Measurements from ENCODE around the gene LTBP3.

DNA sequence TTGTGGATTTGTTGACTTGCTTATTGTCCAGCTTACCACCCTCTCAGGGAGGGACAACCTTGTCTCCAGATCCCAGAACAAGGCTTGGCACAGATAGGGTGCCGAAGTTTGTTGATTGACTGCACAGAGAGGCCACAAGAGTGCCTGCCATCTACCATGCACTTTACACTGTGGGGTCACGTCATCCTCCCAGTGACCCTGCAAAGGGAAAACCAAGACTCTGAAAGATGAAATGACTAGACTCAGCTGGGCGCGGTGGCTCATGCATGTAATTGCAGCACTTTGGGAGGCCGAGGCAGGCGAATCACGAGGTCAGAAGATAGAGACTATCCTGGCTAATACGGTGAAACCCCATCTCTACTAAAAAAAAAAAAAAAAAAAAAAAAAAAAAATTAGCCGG, 4.6 kb upstream of the LTBP3 start:
- TF ChIP-seq CTCF (IDR thresholded peaks at IDR 0.05) (no peak), POLR2AphosphoS5 (IDR thresholded peaks at IDR 0.05) (no peak)
